Activated T-helper 2 cell treated with anti-CD3 and anti-CD28 coated beads, Interferon-gamma antibody, Interleukin-2, Interleukin-4, amounts not matched to agents 10 μg/mL and 5 μg/mL and 100 μg/mL, durations not matched to agents 14 hours and 24 hours and 36 hours (primary cell): Measurements from ENCODE around the gene PRC1. TPM values are rescaled to one million over a fixed set of nuclear protein-coding genes. Genes with fewer than 3 reads are reported as not detected.
A peak's percentile ranks its signal among the peaks of the same experiment; 100 is the strongest.

ENCODE experiments used
- DNase-seq: peaks from one replicate; pipeline ENCODE4 v3.0.0; 2021; ENCODE audit warnings: low spot score
- H3K27ac Mint-ChIP-seq: one replicate; pipeline ENCODE4 v1.8.0; 2021; ENCODE audit warnings: mixed read lengths
- H3K27me3 Mint-ChIP-seq: one replicate; pipeline ENCODE4 v1.8.0; 2021; ENCODE audit warnings: low read depth, mixed read lengths
- H3K36me3 Mint-ChIP-seq: one replicate; pipeline ENCODE4 v1.8.0; 2021; ENCODE audit warnings: low read depth, mixed read lengths
- H3K4me1 Mint-ChIP-seq: one replicate; pipeline ENCODE4 v1.8.0; 2021; ENCODE audit warnings: low read depth, mixed read lengths
- H3K4me3 Mint-ChIP-seq: one replicate; pipeline ENCODE4 v1.8.0; 2021; ENCODE audit warnings: low read depth, mild to moderate bottlenecking, moderate library complexity, mixed read lengths
- H3K9me3 Mint-ChIP-seq: one replicate; pipeline ENCODE4 v1.8.0; 2021; ENCODE audit warnings: mixed read lengths
- intact Hi-C: fragments of 100-400 bp; cut with micrococcal nuclease; formaldehyde crosslinking; loops from one replicate; pipeline ENCODE4 v1.15.1; 2023
- total RNA-seq: library from RNA; stranded (reverse); gene quantifications from 2 replicates; pipeline ENCODE4 v1.2.3, GENCODE V29; 2022

Gene PRC1
- total RNA-seq, 1 donor from 2014 or later = 95.2 TPM

DNA sequence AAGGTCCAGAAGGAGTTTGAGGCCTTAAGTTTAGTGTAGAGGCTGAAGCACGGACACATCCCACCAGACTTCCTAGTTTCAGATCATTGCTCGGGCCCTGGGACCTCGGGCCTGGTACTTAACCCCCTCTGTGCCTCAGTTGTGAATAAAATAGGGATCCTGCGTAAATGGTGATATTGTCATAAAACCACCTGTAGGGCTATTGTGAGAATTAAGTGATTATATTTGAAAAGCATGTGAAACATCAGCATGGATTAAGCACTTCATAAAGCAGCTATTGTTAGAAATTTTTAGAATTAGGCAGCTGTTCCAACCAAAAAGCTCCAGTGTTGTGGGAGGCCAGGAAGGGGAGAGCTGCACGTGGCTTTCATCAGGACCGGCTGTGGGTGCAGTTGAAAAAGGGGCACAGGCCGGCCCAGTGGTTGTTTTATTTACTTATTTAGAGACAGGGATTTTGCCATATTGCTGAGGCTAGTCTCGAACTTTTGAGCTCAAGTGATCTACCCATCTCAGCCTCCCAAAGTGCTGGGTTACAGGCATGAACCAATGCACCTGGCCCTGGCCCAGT lies 35.2 kb downstream of the PRC1 start:
- Mint-ChIP-seq H3K9me3 (no peaks in the 10 kb centered on the region), H3K27me3 (no peaks in the 10 kb centered on the region), H3K4me1 (peaks cover 14% of the 10 kb centered on the region), H3K36me3 (peaks cover 54% of the 10 kb centered on the region), H3K27ac (no peak overlapping the region), H3K4me3 (no peak overlapping the region)
- intact Hi-C loops = loop anchor here (5.0 kb wide), 2 partner anchors 33 to 73 kb away; partner anchors contain the start of gene PRC1
- DNase-seq = no peak

- intact Hi-C loops = loop anchor here (5.0 kb wide), 2 partner anchors 35 to 75 kb away; partner anchors contain the start of gene PRC1
- peaks cover 54% of the 10 kb centered on the region for H3K36me3 Mint-ChIP-seq
- no peak for DNase-seq
- H3K9me3 Mint-ChIP-seq = no peaks in the 10 kb centered on the region
- peaks cover 18% of the 10 kb centered on the region for H3K4me1 Mint-ChIP-seq
- H3K4me3 Mint-ChIP-seq = peak overlapping the region; percentile 71
- H3K27ac Mint-ChIP-seq = peak overlapping the region; percentile 34
- H3K27me3 Mint-ChIP-seq = no peaks in the 10 kb centered on the region
Measured at GRCh38 chr15:90957791-90958190, 36.5 kb downstream of the PRC1 start.

- H3K36me3 Mint-ChIP-seq = peaks cover 53% of the 10 kb centered on the region
- H3K27me3 Mint-ChIP-seq = no peaks in the 10 kb centered on the region
- no peak for DNase-seq
- intact Hi-C loops = loop anchor here (5.0 kb wide), 2 partner anchors 35 to 75 kb away; partner anchors contain the start of gene PRC1
- H3K27ac Mint-ChIP-seq = peak overlapping the region; percentile 34
- no peaks in the 10 kb centered on the region for H3K9me3 Mint-ChIP-seq
- peaks cover 17% of the 10 kb centered on the region for H3K4me1 Mint-ChIP-seq
- H3K4me3 Mint-ChIP-seq = peak overlapping the region; percentile 71
Measured at GRCh38 chr15:90957031-90957790, 37.1 kb downstream of the PRC1 start.

DNA sequence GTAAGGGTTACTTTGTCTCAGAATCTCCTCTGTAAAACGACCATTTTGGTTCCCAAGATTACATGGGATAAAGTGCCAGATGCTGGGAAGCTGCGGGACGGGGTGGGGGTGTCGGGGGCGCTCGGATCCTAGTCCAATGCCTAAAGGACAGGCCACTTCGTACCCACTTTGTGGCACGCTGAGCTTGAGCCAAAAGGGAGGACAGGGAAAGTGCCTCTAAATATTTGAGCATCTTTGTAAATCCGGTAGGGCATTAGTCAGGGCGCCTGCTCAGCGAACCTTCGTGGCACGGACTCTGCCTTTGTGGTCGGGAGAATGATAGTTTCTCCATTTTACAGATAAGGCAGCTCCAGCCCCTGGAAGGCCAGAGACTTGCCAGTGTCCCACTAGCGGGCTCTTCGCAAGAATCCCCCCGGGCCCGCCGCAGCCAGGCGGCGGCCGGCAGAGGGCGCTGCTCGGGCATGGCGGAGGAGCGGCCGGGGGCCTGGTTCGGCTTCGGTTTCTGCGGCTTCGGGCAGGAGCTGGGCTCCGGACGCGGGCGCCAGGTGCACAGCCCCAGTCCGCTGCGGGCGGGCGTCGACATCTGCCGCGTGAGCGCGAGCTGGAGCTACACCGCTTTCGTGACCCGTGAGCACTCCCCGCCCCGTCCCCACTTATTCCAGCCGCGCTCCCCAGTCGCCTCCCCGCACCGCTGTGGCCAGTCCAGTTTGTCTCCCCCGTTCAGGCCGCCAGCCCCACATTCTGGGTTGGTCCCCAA lies 37.9 kb downstream of the PRC1 start:
- H3K27ac Mint-ChIP-seq = peak overlapping the region; percentile 86

GRCh38 chr15:90955624-90956273 lies 38.6 kb downstream of the PRC1 start:
- intact Hi-C loops = loop anchor here (1.0 to 5.0 kb wide), 3 partner anchors 37 to 95 kb away; partner anchors contain the start of gene PRC1
- Mint-ChIP-seq H3K4me1 (peaks cover 15% of the 10 kb centered on the region), H3K9me3 (no peaks in the 10 kb centered on the region), H3K4me3 (peak overlapping the region; percentile 85), H3K36me3 (peaks cover 48% of the 10 kb centered on the region), H3K27me3 (no peaks in the 10 kb centered on the region), H3K27ac (peak overlapping the region; percentile 93)
- no peak for DNase-seq

More for the DNA sequence above, 37.9 kb downstream of the PRC1 start:
- H3K27me3 Mint-ChIP-seq = no peaks in the 10 kb centered on the region
- H3K4me3 Mint-ChIP-seq = peak overlapping the region; percentile 85
- H3K4me1 Mint-ChIP-seq = peaks cover 15% of the 10 kb centered on the region
- no peaks in the 10 kb centered on the region for H3K9me3 Mint-ChIP-seq
- peaks cover 53% of the 10 kb centered on the region for H3K36me3 Mint-ChIP-seq
- intact Hi-C loops = loop anchor here (1.0 to 5.0 kb wide), 3 partner anchors 36 to 94 kb away; partner anchors contain the start of gene PRC1
- DNase-seq = peak; percentile 50

DNA sequence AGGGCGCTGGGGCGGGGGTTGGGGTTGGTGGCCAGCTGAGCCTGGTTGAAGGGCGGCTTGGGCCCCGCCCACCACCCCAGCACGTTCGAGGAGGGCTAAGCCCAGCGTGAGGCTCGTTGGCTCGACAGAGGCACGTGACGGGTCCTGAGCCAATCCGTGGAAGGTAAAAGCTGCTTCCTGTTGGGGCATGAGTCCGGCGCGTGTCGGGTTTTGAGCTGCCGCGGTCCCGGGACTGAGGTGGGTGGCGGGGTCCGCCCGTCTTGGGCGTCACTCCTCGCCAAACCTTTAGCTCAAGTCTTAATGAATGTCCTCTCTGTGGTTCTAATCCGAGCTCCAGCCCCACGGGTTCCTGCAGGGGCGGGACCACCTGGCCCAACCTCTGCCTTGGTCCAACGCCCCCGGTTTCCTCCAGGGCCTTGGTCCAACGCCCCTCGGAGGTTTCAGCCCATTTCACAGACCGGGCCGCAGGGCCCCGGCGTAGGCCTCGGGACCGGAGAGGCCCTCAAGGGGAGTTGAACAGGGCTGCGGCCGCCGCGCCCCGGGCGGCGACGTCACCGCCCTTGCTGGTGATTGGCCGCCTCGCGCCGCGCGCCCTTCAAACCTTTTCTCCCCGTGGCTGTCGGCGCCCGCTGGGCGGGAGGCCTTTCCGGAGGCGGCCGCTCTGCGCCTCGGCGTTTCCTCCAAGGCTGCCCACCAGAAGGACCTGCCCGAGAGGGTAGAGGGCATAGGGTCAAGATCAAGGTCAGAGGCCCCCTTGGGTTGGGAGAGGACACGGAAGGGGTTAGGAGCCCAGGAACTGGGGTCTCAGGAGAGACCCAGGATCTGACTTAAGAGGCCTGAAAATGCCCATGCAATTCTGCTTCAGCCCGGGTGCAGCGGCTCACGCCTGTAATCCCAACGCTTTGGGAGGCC lies 39.4 kb downstream of the PRC1 start, which contains the start of gene RCCD1:
TSS of gene RCCD1 (plus strand) at position 173 of the 912 bp plus-strand sequence. CDS start 1,851 bp downstream, outside the sequence.
- Mint-ChIP-seq H3K4me1 (peaks cover 15% of the 10 kb centered on the region), H3K27me3 (no peaks in the 10 kb centered on the region), H3K36me3 (peaks cover 46% of the 10 kb centered on the region), H3K4me3 (peak within 1 kb of the TSS; percentile 85), H3K9me3 (no peaks in the 10 kb centered on the region), H3K27ac (peak within 1 kb of the TSS; percentile 93)
- intact Hi-C loops = loop anchor here (1.0 to 5.0 kb wide), 3 partner anchors 20 to 77 kb away; partner anchors contain the start of genes PRC1 and UNC45A
- peak; percentile 91 for DNase-seq

DNA sequence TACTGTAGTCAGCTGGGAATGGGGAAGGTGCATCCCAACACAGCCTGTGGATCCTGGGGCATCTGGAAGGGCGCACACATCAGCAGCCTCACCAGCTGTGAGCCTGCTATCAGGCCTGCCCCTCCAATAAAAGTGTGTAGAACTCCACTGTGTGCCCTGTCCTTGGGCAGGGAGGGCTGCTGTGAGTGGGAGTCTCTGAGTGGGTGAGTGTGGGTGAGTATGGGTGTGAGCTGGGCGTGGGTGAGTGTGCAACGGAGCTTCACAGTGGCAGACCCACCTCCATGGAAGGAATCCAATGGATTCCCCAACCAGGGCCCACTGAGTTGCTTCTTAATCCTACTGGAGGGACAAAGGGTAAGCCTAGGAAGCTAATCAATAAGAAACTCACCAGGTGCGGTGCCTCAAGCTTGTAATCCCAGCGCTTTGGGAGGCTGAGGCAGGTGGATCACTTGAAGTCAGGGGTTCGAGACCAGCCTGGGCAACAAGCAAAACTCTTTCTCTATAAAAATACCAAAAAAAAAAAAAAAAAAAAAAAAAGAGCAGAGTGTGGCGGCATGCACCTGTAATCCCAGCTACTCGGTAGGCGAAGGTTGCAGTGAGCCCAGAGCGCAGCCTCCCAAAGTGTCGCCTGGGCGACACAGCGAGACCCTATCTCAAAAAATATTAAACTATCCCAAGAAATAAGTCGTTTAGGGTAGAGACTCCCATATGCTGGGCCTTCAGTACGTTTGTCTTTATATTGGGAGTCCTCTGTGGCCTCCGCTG lies 40.2 kb downstream of the PRC1 start:
- H3K4me1 Mint-ChIP-seq = peaks cover 15% of the 10 kb centered on the region
- H3K27ac Mint-ChIP-seq = peak overlapping the region; percentile 93
- peaks cover 47% of the 10 kb centered on the region for H3K36me3 Mint-ChIP-seq
- H3K27me3 Mint-ChIP-seq = no peaks in the 10 kb centered on the region
- DNase-seq = no peak
- peak overlapping the region; percentile 85 for H3K4me3 Mint-ChIP-seq
- intact Hi-C loops = loop anchor here (1.0 kb wide), 1 partner anchor 19 kb away; the partner anchor contains the start of gene UNC45A
- no peaks in the 10 kb centered on the region for H3K9me3 Mint-ChIP-seq

- Mint-ChIP-seq H3K27ac (no peak overlapping the region), H3K4me3 (no peak overlapping the region), H3K27me3 (no peaks in the 10 kb centered on the region), H3K9me3 (no peaks in the 10 kb centered on the region), H3K4me1 (peaks cover 15% of the 10 kb centered on the region), H3K36me3 (peaks cover 56% of the 10 kb centered on the region)
- DNase-seq = no peak
- intact Hi-C loops = no loop called here
Measured at GRCh38 chr15:90952901-90953677, 41.2 kb downstream of the PRC1 start.

GRCh38 chr15:90950676-90951075 lies 43.7 kb downstream of the PRC1 start:
- intact Hi-C loops = no loop called here
- Mint-ChIP-seq H3K36me3 (peaks cover 67% of the 10 kb centered on the region), H3K27me3 (no peaks in the 10 kb centered on the region), H3K9me3 (no peaks in the 10 kb centered on the region), H3K27ac (no peak overlapping the region), H3K4me3 (no peak overlapping the region), H3K4me1 (peaks cover 5% of the 10 kb centered on the region)
- no peak for DNase-seq

- intact Hi-C loops = no loop called here
- Mint-ChIP-seq H3K27me3 (no peaks in the 10 kb centered on the region), H3K36me3 (peaks cover 69% of the 10 kb centered on the region), H3K4me1 (peaks cover 5% of the 10 kb centered on the region), H3K9me3 (no peaks in the 10 kb centered on the region), H3K27ac (no peak overlapping the region), H3K4me3 (no peak overlapping the region)
- DNase-seq = no peak
Measured at GRCh38 chr15:90949979-90950675, 44.2 kb downstream of the PRC1 start.
